Coronary artery (tissue), 2 donors: Measurements from ENCODE around the gene FOSL2.

ENCODE experiments used
- DNase-seq: peaks from one replicate; pipeline ENCODE4 v3.0.0-alpha.2; 2017; ENCODE audit warnings: low spot score
- H3K27ac ChIP-seq, 2 donors: fragments of 200-600 bp; sonication (generic); one replicate each; pipeline ENCODE4 v1.5.1; 2016 to 2019
- H3K4me3 ChIP-seq: fragments of 200-600 bp; sonication (generic); 2 replicates; pipeline ENCODE4 v1.5.1; 2016; ENCODE audit warnings: mild to moderate bottlenecking, moderate library complexity
- CTCF ChIP-seq: fragments of 200-600 bp; sonication (generic); IDR thresholded peaks from one replicate; pipeline ENCODE4 v1.5.1; 2019; ENCODE audit warnings: antibody characterized with exemption

The FOSL2 gene

GRCh38 chr2:28407976-28408690 lies 15.5 kb downstream of the FOSL2 start:
- Histone ChIP-seq H3K4me3 (no peak overlapping the region), H3K27ac (peak overlapping the region in 1 of 2 donors; percentile 40)
- TF ChIP-seq CTCF, result no peak
- no peak for DNase-seq

GRCh38 chr2:28408764-28409599 lies 16.3 kb downstream of the FOSL2 start:
- no peak for DNase-seq
- peak overlapping the region in 1 of 2 donors; percentile 2 for H3K27ac ChIP-seq
- no peak for TF ChIP-seq CTCF
- H3K4me3 ChIP-seq, result no peak overlapping the region

- no peak overlapping the region for H3K27ac ChIP-seq
- H3K4me3 ChIP-seq, result no peak overlapping the region
- no peak for TF ChIP-seq CTCF
- no peak for DNase-seq
Measured at GRCh38 chr2:28411166-28411755, 18.6 kb downstream of the FOSL2 start.

- no peak overlapping the region for H3K4me3 ChIP-seq
- TF ChIP-seq CTCF, result no peak
- H3K27ac ChIP-seq, result no peak overlapping the region
- DNase-seq, result no peak
Measured at GRCh38 chr2:28411956-28412609, 19.4 kb downstream of the FOSL2 start.

GRCh38 chr2:28412625-28413151 lies 20.0 kb downstream of the FOSL2 start:
- no peak for TF ChIP-seq CTCF
- DNase-seq, result no peak
- Histone ChIP-seq H3K4me3 (no peak overlapping the region), H3K27ac (peak overlapping the region in 1 of 2 donors; percentile 47)

GRCh38 chr2:28413152-28413898 lies 20.7 kb downstream of the FOSL2 start:
- no peak for TF ChIP-seq CTCF
- Histone ChIP-seq H3K27ac (peak overlapping the region in 1 of 2 donors; percentile 47), H3K4me3 (peak overlapping the region; percentile 10)
- no peak for DNase-seq
